Spleen (tissue), 11 donors: ENCODE data around the gene ILKAP. TPM values are rescaled to one million over a fixed set of nuclear protein-coding genes. Genes with fewer than 3 reads are reported as not detected.
A peak's percentile ranks its signal among the peaks of the same experiment; 100 is the strongest.

ENCODE experiments used
- DNase-seq: peaks from one replicate; pipeline ENCODE4 v3.0.0-alpha.2; 2020
- H3K27ac ChIP-seq, 8 donors: fragments of 200-600 bp; sonication (generic) in 7 of 8; 1 replicate in 4 of 8; 2 replicates in 4 of 8; pipeline versions ENCODE4 v1.5.0 to v1.8.0; 2016 to 2021; ENCODE audit warnings: inconsistent platforms in 4 of 8, mild to moderate bottlenecking in 4 of 8, moderate library complexity in 1 of 8
- H3K27me3 ChIP-seq, 7 donors: fragments of 200-600 bp; sonication (generic) in 6 of 7; replicated peaks in 1 of 7; 1 replicate in 4 of 7; 2 replicates in 3 of 7; pipeline versions ENCODE4 v1.5.0 to v1.8.0; 2016 to 2021; ENCODE audit warnings: inconsistent platforms in 3 of 7, mild to moderate bottlenecking in 1 of 7
- H3K36me3 ChIP-seq, 6 donors: fragments of 200-600 bp; sonication (generic) in 5 of 6; 1 replicate in 4 of 6; 2 replicates in 2 of 6; pipeline versions ENCODE4 v1.5.0 to v1.8.0; 2016 to 2021; ENCODE audit warnings: inconsistent platforms in 2 of 6
- H3K4me1 ChIP-seq, 6 donors: fragments of 200-600 bp; sonication (generic) in 5 of 6; 1 replicate in 3 of 6; 2 replicates in 3 of 6; pipeline versions ENCODE4 v1.5.0 to v1.8.0; 2016 to 2021; ENCODE audit warnings: inconsistent platforms in 3 of 6
- H3K4me3 ChIP-seq, 8 donors: fragments of 200-600 bp; sonication (generic) in 7 of 8; 1 replicate in 4 of 8; 2 replicates in 4 of 8; pipeline versions ENCODE4 v1.5.0 to v1.8.0; 2016 to 2021; ENCODE audit warnings: inconsistent platforms in 4 of 8, mild to moderate bottlenecking in 4 of 8, moderate library complexity in 2 of 8
- H3K9me3 ChIP-seq, 8 donors: fragments of 200-600 bp; sonication (generic) in 7 of 8; 1 replicate in 4 of 8; 2 replicates in 4 of 8; pipeline versions ENCODE4 v1.5.0 to v1.8.0; 2016 to 2021; ENCODE audit warnings: inconsistent platforms in 4 of 8
- POLR2A ChIP-seq, 3 donors: fragments of 450-650 bp; IDR thresholded peaks; one replicate each; pipeline ENCODE4 v1.5.1; 2017; ENCODE audit warnings: antibody characterized with exemption in 3 of 3, mild to moderate bottlenecking in 1 of 3
- POLR2AphosphoS5 ChIP-seq, 3 donors: sonication (generic); formaldehyde crosslinking; IDR thresholded peaks; one replicate each; pipeline ENCODE4 v1.5.1; 2017; ENCODE audit warnings: antibody characterized with exemption in 3 of 3
- WGBS, 5 donors: extraction: QIAGEN DNeasy Blood & Tissue Kit in 3 of 5; methylation state at CpG; one replicate each; pipeline versions ENCODE4 v1.1.5 to v1.1.7; 2013 to 2018; 5-methylcytosine and 5-hydroxymethylcytosine counted together
- intact Hi-C: fragments of 100-400 bp; cut with DNase I; formaldehyde crosslinking; loops from one replicate; pipeline ENCODE4 v1.15.0; 2023; ENCODE audit warnings: low total_unique reads
- polyA plus RNA-seq, 3 donors: library from polyadenylated mRNA; stranded (reverse); fragments of 200-250 nt; gene quantifications; one replicate each; pipeline ENCODE4 v1.2.1, GENCODE V29; 2013
- total RNA-seq, 7 donors: library from RNA; depleted of rRNA in 3 of 7; stranded (reverse); fragments of >200 nt in 3 of 7; fragmentation: NEBNext Ultra II Directional in 4 of 7; extraction: Animal tissue kit (Norgen Biotek cat#: 25700) in 4 of 7; gene quantifications; one replicate each; pipeline versions ENCODE4 v1.1.0 to v1.2.1, GENCODE V29; 2016 to 2021
- TF ChIP-seq, protein P1 (sequence below), 11 experiments: fragments of 200-600 bp in 7 of 11; fragments of 450-650 bp in 4 of 11; sonication (generic) in 4 of 11; IDR thresholded peaks in 8 of 11; conservative IDR thresholded peaks in 3 of 11; 1 replicate in 7 of 11; 2 replicates in 4 of 11; pipeline versions ENCODE4 v1.4.0 to v1.8.0; 2016 to 2021; ENCODE audit warnings: antibody characterized with exemption in 11 of 11, inconsistent platforms in 4 of 11, mild to moderate bottlenecking in 1 of 11
- donor health status: healthy with polysubstance abuse.
- donor health status: DM: no; HTN: no; CAD: no; lungs with moderate emphysema.
- donor health status: DM: no; HTN: no; CAD: no.
- donor health status: Bipolar disorder and iron deficiency.
- donor health status: healthy.
- donor health status: DM: no; HTN: no; CAD: no.
- donor health status: DM: yes; HTN: yes; CAD: no.

Gene ILKAP
- total and polyA plus RNA-seq, 10 donors = 39.7 to 64.5 (median 50.1) TPM

DNA sequence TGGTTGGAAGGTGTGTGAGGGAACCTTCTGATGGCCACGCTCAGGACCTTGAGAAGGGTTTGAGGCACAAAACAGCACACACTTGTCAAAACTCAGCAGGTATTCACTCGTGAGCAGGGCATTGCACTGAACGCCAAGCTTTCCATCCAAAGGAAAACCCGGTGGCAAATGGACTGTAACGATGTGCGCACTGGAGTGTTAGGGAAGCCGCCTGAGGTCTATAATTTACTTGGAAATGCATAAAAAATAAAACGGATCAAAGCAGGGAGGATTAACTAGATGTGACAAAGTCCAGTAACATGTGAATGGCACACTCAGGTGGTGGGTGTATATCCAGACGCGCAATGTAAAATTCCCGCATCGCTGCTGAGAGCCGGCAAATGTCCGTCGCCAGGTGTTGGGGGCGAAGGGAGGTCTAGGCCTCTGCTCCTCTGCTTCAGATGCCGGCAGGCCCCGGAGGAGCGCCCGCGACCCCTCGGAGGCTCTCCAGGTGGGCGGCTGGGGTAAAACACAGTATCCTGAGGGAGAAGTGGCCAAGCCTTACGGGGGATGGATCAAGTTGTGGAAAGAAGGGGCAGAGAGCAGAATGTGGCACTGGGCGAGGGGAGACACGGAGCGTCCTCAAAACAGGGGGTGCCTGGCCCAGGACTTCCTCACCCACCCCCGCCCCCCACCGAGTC is 21.0 kb upstream of the ILKAP start:
- intact Hi-C loops = no loop called here
- H3K9me3 ChIP-seq = no peaks in the 10 kb centered on the region
- no peak for TF ChIP-seq POLR2A (IDR thresholded peaks at IDR 0.05)
- no peak for TF ChIP-seq POLR2AphosphoS5 (IDR thresholded peaks at IDR 0.05)
- TF ChIP-seq, protein P1, sequence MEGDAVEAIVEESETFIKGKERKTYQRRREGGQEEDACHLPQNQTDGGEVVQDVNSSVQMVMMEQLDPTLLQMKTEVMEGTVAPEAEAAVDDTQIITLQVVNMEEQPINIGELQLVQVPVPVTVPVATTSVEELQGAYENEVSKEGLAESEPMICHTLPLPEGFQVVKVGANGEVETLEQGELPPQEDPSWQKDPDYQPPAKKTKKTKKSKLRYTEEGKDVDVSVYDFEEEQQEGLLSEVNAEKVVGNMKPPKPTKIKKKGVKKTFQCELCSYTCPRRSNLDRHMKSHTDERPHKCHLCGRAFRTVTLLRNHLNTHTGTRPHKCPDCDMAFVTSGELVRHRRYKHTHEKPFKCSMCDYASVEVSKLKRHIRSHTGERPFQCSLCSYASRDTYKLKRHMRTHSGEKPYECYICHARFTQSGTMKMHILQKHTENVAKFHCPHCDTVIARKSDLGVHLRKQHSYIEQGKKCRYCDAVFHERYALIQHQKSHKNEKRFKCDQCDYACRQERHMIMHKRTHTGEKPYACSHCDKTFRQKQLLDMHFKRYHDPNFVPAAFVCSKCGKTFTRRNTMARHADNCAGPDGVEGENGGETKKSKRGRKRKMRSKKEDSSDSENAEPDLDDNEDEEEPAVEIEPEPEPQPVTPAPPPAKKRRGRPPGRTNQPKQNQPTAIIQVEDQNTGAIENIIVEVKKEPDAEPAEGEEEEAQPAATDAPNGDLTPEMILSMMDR (IDR thresholded peaks at IDR 0.05 in 8 of 11, conservative IDR thresholded peaks at IDR 0.05 in 3 of 11) = no peak
- H3K4me3 ChIP-seq = no peak overlapping the region
- peaks cover 0 to 11% (median 0%) of the 10 kb centered on the region in 6 donors for H3K4me1 ChIP-seq
- H3K27ac ChIP-seq = no peak overlapping the region
- 91 to 97% (median 94%) methylated on average over 29 of the region's 29 CpGs for WGBS, 5 donors
- no peaks in the 10 kb centered on the region for H3K27me3 ChIP-seq
- peaks cover 0 to 53% (median 6%) of the 10 kb centered on the region in 6 donors for H3K36me3 ChIP-seq
- no peak for DNase-seq

DNA sequence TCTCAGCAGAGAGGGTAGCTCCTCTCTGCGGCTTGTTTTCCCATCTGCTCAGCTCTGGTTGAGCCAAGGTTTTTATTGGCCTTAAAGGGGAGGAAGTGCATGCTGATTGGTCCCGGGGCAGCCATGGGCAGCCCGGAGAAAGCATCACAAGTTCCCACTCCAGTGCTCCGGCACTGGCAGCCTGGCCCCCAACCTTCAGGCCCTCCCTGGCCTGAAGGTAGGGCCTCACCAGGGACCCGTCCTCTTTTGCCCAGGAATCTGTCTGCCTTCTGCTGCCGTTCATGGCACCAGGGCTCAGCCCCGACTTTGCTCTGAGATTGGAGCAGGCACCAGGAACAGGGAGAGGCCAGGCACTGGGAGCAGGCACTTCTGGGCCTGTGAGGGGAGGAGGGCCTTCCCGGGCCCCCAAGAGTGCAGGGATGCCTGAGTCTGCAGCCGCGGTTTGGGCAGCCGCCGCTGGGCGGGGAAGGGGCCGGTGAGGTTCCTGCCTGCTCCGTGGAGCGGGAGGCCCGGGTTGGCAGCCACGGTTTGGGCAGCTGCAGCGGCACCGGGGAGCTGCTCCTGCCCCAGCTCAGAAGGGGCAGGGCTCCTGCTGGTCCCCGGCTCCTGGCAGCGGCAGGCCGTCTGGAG is 17.5 kb upstream of the ILKAP start:
- H3K27ac ChIP-seq = peak overlapping the region in 1 of 8 donors; percentile 51
- 70 to 86% (median 82%) methylated on average over 15 to 23 of the region's 23 CpGs for WGBS, 5 donors
- H3K4me3 ChIP-seq = peak overlapping the region in 1 of 8 donors; percentile 42
- TF ChIP-seq, protein P1 (IDR thresholded peaks at IDR 0.05 in 8 of 11, conservative IDR thresholded peaks at IDR 0.05 in 3 of 11) = no peak
- TF ChIP-seq POLR2AphosphoS5 (IDR thresholded peaks at IDR 0.05) = peak in 2 of 3 donors; percentile 17 to 37
- intact Hi-C loops = no loop called here
- H3K9me3 ChIP-seq = no peaks in the 10 kb centered on the region
- peaks cover 0 to 1% (median 0%) of the 10 kb centered on the region in 6 donors for H3K4me1 ChIP-seq
- no peak for DNase-seq
- H3K36me3 ChIP-seq = peaks cover 0 to 26% (median 5%) of the 10 kb centered on the region in 6 donors
- H3K27me3 ChIP-seq = peaks cover 0 to 9% (median 0%) of the 10 kb centered on the region in 7 donors

DNA sequence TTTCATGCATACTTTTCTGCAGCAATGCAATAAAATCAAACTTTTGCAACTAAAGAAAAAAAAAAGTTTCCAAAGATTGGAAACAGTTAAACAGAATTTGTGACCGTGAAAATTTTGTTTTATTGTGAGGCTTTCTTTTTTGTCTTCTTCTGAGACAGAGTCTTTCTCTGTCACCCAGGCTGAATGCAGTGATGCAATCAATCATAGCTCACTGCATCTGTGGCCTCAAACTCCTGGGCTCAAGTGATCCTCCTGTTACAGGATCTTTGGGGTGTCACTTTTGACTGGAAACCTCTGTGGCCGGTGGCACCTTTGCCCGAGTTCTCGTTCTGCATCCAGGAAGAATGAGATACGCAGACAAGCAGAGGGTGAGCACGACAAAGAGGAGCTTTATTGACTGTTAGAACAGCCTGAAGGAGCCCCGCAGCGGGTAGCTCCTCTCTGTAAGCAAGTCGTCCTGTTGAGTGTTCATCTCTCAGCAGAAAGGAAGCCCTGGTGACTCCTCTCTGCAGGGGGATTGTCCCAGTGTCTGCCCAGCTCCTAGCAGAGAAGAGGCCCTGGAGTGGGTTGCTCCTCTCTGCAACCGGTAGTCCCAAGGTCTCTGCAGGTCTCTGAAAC is 16.9 kb upstream of the ILKAP start:
- TF ChIP-seq POLR2A (IDR thresholded peaks at IDR 0.05) = no peak
- TF ChIP-seq, protein P1 (IDR thresholded peaks at IDR 0.05 in 8 of 11, conservative IDR thresholded peaks at IDR 0.05 in 3 of 11) = no peak
- TF ChIP-seq POLR2AphosphoS5 (IDR thresholded peaks at IDR 0.05) = no peak
- DNase-seq = no peak
- Histone ChIP-seq H3K4me1 (no peaks in the 10 kb centered on the region), H3K27ac (no peak overlapping the region), H3K9me3 (no peaks in the 10 kb centered on the region), H3K36me3 (peaks cover 0 to 20% (median 3%) of the 10 kb centered on the region in 6 donors), H3K4me3 (peak overlapping the region in 1 of 8 donors; percentile 42), H3K27me3 (peaks cover 0 to 9% (median 0%) of the 10 kb centered on the region in 7 donors)
- 65 to 85% (median 82%) methylated on average over 8 to 10 of the region's 10 CpGs for WGBS, 5 donors
- intact Hi-C loops = no loop called here
